Measurements from ENCODE around the gene LEKR1. TPM values are rescaled to one million over a fixed set of nuclear protein-coding genes. Genes with fewer than 3 reads are reported as not detected.
"Not testable (repeated sequence)": the region's sequence is repeated elsewhere in the genome, so short reads cannot be mapped to it uniquely, and the experiment has no call there.

LEKR1 gene
- total RNA-seq, 2 donors from 2014 or later: 0.99 to 1.3 TPM

- ATAC-seq: no peak
- no peaks in the 10 kb centered on the region for H3K27me3 ChIP-seq
Measured at GRCh38 chr3:156892701-156893100, 66.5 kb downstream of the LEKR1 start.

GRCh38 chr3:156895374-156895773 is 69.2 kb downstream of the LEKR1 start:
- H3K9me3 ChIP-seq; DNase-seq; intact Hi-C loops (cut with DNase I); ATAC-seq; H3K27ac ChIP-seq; H3K4me3 ChIP-seq; H3K36me3 ChIP-seq (replicated peaks in 1 of 2; ENCODE audit: insufficient read depth in 1 of 2, low read depth in 2 of 2); H3K4me1 ChIP-seq; H3K27me3 ChIP-seq: not testable (repeated sequence)
- WGBS, 2 donors: 75 to 96% methylated on average over 1 of the region's 1 CpG

More at GRCh38 chr3:156892701-156893100, 66.5 kb downstream of the LEKR1 start:
- Histone ChIP-seq H3K9me3 (no peaks in the 10 kb centered on the region), H3K4me1 (no peaks in the 10 kb centered on the region), H3K36me3 (replicated peaks in 1 of 2; ENCODE audit: insufficient read depth in 1 of 2, low read depth in 2 of 2) (no peaks in the 10 kb centered on the region), H3K4me3 (no peak overlapping the region), H3K27ac (no peak overlapping the region)
- DNase-seq: no peak
- no peak for TF ChIP-seq POLR2A (IDR thresholded peaks at IDR 0.05)
- TF ChIP-seq CTCF (IDR thresholded peaks at IDR 0.05): no peak
- intact Hi-C loops (cut with DNase I): no loop called here
- WGBS, 2 donors: 75 to 91% methylated on average over 1 of the region's 1 CpG

GRCh38 chr3:156897851-156898250 is 71.7 kb downstream of the LEKR1 start:
- H3K27me3 ChIP-seq; DNase-seq; H3K9me3 ChIP-seq; H3K36me3 ChIP-seq (replicated peaks in 1 of 2; ENCODE audit: insufficient read depth in 1 of 2, low read depth in 2 of 2); H3K27ac ChIP-seq; intact Hi-C loops (cut with DNase I); H3K4me3 ChIP-seq; H3K4me1 ChIP-seq; ATAC-seq: not testable (repeated sequence)
- WGBS, 2 donors: 88 to 100% methylated on average over 1 of the region's 1 CpG

GRCh38 chr3:156898296-156898880 is 72.2 kb downstream of the LEKR1 start:
- no peak for TF ChIP-seq POLR2A (IDR thresholded peaks at IDR 0.05)
- TF ChIP-seq CTCF (IDR thresholded peaks at IDR 0.05): no peak
- peak; percentile 52 for ATAC-seq
- WGBS, 2 donors: 29 to 38% methylated on average over 5 of the region's 5 CpGs
- Histone ChIP-seq H3K27ac (peak overlapping the region in 1 of 4 donors; percentile 21), H3K4me3 (no peak overlapping the region), H3K36me3 (replicated peaks in 1 of 2; ENCODE audit: insufficient read depth in 1 of 2, low read depth in 2 of 2) (no peaks in the 10 kb centered on the region), H3K9me3 (no peaks in the 10 kb centered on the region), H3K27me3 (no peaks in the 10 kb centered on the region), H3K4me1 (no peaks in the 10 kb centered on the region)
- DNase-seq: peak; percentile 29 to 59 (median 51)
- intact Hi-C loops (cut with DNase I): no loop called here

- no peak overlapping the region for H3K4me3 ChIP-seq
- WGBS, 2 donors: 33 to 49% methylated on average over 1 of the region's 1 CpG
- no peak for TF ChIP-seq POLR2A (IDR thresholded peaks at IDR 0.05)
- TF ChIP-seq CTCF (IDR thresholded peaks at IDR 0.05): no peak
- DNase-seq (no peak), ATAC-seq (no peak)
- H3K4me1 ChIP-seq: no peaks in the 10 kb centered on the region
- intact Hi-C loops (cut with DNase I): no loop called here
- H3K27ac ChIP-seq: no peak overlapping the region
- no peaks in the 10 kb centered on the region for H3K27me3 ChIP-seq
- no peaks in the 10 kb centered on the region for H3K36me3 ChIP-seq (replicated peaks in 1 of 2; ENCODE audit: insufficient read depth in 1 of 2, low read depth in 2 of 2)
- H3K9me3 ChIP-seq: no peaks in the 10 kb centered on the region
Measured at GRCh38 chr3:156899951-156900350, 73.8 kb downstream of the LEKR1 start.

- Histone ChIP-seq H3K27ac (no peak overlapping the region), H3K4me3 (no peak overlapping the region), H3K27me3 (no peaks in the 10 kb centered on the region), H3K36me3 (replicated peaks in 1 of 2; ENCODE audit: insufficient read depth in 1 of 2, low read depth in 2 of 2) (no peaks in the 10 kb centered on the region), H3K4me1 (no peaks in the 10 kb centered on the region), H3K9me3 (no peaks in the 10 kb centered on the region)
- ATAC-seq (no peak), DNase-seq (no peak)
- TF ChIP-seq CTCF (IDR thresholded peaks at IDR 0.05) (no peak), POLR2A (IDR thresholded peaks at IDR 0.05) (no peak)
- intact Hi-C loops (cut with DNase I): no loop called here
Measured at GRCh38 chr3:156902916-156903315, 76.8 kb downstream of the LEKR1 start.
